ENCODE results near the gene UST.
"Not testable (repeated sequence)": the region's sequence is repeated elsewhere in the genome, so short reads cannot be mapped to it uniquely, and the experiment has no call there.

The UST gene

DNA sequence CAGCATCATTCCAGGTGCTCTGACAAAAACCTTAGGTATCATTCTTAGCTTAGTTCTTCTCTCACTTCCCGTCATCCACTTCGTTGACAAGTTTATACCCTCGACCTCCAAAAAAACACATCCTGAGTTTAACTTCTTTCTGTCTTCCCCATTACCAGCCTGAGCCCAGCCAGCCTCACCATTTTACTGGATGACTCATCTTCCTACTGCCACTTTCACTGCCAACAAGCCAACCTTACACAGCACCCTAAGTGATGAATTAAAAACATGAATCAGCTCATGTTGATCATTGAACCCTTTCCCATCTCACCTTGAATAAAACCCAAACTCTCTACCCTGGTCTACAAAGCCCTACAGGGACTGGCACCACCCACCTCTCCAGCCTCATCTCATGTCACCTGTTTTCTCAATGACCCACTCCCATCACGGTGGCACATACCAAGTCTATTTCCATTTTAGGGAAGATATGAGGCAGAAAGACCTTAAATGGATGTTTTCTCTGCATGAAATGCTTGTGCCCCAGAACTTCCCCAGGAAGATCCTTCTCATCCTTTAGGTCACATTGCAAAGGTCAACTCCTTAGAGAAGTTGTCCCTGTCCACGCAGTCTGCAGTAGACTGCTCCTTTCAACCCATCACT is 9.9 kb upstream of the UST start:
- no peak for DNase-seq

- no peak for DNase-seq
Measured at GRCh38 chr6:148737806-148738205, 9.0 kb upstream of the UST start.

DNA sequence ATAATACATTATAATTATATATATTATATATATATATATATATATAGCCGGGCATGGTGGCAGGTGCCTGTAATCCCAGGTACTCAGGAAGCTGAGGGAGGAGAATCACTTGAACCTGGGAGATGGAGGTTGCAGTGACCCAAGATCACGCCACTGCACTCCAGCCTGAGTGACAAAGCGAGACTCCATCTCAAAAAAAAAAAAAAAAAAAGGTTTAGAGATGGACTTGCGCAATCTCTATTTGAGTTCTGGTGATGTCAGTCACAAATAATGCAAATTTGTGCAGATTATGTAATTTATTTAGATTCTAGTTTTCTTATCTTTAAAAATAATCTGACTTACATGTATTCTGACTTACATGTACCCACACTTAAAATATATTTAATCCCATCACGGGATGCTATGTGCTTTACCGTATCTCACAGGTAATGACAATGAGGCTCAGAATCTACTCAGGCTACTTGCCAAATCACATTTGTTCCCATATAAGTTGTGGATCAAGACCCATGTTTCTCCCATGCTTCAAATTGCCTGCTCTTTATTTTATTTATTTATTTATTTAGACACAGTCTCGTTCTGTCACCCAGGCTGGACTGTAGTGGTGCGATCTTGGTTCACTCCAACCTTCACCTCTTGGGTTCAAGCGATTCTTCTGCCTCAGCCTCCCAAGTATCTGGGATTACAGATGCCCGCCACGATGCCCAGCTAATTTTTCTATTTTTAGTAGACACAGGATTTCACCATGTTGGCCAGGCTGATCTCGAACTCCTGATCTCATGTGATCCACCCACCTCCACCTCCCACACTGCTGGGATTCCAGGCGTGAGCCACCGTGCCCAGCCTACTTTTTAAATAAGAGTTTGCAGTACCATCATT is 7.6 kb upstream of the UST start:
- peak in 1 of 2 donors; percentile 16 for DNase-seq

- no peak for DNase-seq
Measured at GRCh38 chr6:148739822-148740128, 7.1 kb upstream of the UST start.

GRCh38 chr6:148743476-148743875 is 3.4 kb upstream of the UST start:
- DNase-seq, result no peak

GRCh38 chr6:148745926-148746325 is 904 bp upstream of the UST start:
- no peak for DNase-seq

DNA sequence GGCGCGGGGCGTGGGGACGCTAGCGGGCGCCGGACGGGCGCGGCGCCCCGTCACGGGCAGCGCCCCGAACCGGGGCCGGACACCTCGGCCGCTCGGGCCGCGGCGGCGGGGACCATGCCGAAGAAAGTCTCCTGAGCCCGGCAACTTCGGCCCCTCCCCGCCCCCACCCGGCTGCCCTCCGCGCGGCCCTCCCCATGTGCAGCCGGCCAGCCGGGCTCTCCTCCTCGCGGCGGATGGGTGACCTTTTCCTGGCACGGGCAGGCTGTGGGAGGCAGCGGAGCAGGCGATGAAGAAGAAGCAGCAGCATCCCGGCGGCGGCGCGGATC is 278 bp downstream of the UST start:
- DNase-seq, result peak; percentile 25 to 28

- peak; percentile 34 to 38 for DNase-seq
Measured at GRCh38 chr6:148747471-148748165, 788 bp downstream of the UST start.

DNA sequence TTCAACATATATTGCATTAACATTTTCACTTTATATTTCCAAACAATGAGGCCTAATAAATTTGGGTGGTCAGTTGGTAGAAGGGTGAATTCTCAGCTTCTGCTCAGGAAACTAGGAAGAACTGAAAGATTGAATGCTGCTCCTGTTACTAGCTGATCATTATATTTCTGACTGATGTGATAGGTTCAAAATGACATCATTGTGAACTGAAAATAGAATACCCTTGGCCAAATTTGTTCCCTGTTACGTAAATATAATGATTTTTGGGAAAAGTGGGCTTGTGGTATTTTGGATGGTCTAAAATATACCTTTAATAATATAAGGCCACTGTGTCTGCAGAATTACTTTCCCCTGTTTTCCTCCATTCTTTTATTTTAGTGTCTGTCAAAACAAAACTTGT is 2.8 kb downstream of the UST start:
- no peak for DNase-seq

GRCh38 chr6:148750838-148751792 is 4.3 kb downstream of the UST start:
- DNase-seq, result peak in 1 of 2 donors; percentile 1

GRCh38 chr6:148751793-148752170 is 5.0 kb downstream of the UST start:
- peak in 1 of 2 donors; percentile 1 for DNase-seq

- DNase-seq, result not testable (repeated sequence)
Measured at GRCh38 chr6:148755379-148755778, 8.5 kb downstream of the UST start.

DNA sequence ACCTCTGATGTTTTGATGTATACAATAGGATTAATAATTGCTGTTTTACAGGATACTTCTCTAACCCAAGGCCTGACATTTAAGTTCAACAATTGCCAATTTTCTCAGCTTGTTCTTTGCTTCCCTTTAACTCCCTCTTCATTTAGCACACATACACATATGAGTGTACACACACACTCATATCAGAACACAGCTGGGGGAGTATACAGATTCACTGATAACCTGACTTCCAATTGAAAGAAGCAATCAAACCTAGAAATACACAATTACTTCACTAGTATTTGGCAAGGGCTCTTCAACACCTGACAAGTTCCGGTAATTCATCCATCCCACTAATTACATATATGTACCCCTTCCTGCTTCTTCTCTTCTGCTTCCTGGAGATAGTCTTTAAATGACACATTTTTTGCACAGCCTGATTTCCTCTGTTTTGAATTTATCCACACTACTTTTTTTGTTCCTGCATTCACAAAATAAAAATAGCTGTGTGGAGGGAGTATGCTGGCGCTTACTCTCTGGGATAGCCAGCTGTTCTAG is 11.2 kb downstream of the UST start:
- no peak for DNase-seq

- peak; percentile 98 for DNase-seq
Measured at GRCh38 chr6:148758492-148758891, 11.7 kb downstream of the UST start.

DNA sequence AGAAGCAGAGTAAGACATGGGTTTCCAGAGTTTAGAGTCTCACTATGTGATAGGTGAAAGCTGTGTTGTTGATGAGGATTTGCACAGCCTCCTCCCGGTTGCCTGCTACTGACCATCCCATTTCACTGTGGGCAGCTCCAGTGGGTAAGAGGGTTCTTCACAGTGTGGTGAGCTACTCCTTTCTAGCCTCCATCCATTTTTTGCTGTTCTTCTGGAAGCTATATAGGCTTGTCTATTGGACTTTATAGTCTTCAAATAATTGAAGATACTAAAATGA is 13.4 kb downstream of the UST start:
- DNase-seq, result no peak

DNA sequence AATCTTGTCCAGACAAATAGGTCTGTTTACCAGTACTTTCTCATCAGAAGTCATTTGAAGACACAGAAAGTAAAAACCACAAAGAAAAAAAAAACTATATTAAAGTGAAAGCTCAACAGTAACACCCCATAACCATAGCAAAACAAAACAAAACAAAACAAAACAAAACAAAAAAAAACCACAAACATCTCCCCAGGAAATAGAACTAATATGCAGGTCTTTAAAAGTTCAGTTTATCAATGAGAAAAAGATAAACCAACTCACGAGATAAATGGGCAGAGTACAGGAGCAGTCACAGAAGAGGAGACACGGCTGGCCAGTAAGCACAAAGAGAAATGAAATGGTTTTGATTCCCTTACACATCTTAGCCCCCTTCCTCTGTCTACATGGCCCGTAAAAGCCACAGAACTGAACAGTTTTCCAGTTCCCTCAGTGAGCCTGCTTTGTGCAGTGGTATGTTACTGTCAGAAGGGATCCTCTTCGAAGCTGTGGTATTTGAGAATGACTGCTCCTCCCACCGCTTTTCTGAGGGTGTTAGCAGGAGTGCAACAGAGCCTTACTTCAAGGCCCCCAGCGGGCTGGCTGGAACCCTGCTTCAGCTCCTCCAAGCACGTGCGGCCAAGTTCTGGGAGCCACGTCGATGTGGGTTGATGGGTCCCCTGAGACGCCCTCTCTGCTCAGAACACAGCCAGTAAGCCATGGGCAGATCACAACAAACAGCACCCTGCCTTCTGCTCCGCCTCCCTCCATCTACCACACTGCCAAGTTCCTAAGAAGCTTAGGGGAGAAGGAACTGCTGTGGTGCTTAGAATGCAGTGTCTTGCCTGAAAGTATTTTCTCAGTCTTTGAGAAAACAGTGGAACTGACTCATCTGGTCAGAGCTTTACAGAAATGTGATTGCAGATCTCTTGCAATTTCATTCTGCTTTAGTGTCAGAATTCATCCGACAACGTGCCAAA is 14.0 kb downstream of the UST start:
- DNase-seq, result peak; percentile 74 to 77

GRCh38 chr6:148761527-148762011 is 14.7 kb downstream of the UST start:
- no peak for DNase-seq

GRCh38 chr6:148762231-148762630 is 15.4 kb downstream of the UST start:
- no peak for DNase-seq

- DNase-seq, result not testable (repeated sequence)
Measured at GRCh38 chr6:148764259-148765020, 17.6 kb downstream of the UST start.
